GM23248 (cell line): ENCODE results near the gene HNRNPM.

ENCODE experiments used
- EZH2 ChIP-seq: fragments of 200-600 bp; sonication (generic); IDR thresholded peaks from 2 replicates; pipeline ENCODE4 v1.6.1; 2018; ENCODE audit warnings: antibody characterized with exemption, mild to moderate bottlenecking; ENCODE audit not compliant: insufficient read depth, poor library complexity, severe bottlenecking
- EZH2phosphoT487 ChIP-seq: fragments of 200-600 bp; sonication (generic); IDR thresholded peaks from 2 replicates; pipeline ENCODE4 v1.6.1; 2018; ENCODE audit warnings: antibody characterized with exemption, moderate library complexity, mild to moderate bottlenecking, low read depth; ENCODE audit not compliant: insufficient read depth

GRCh38 chr19:8459095-8459494 lies 14.3 kb downstream of the HNRNPM start:
- no peak for TF ChIP-seq EZH2
- no peak for TF ChIP-seq EZH2phosphoT487
